H1 (cell line): ENCODE results near the gene CUEDC2. TPM values are rescaled to one million over a fixed set of nuclear protein-coding genes. Genes with fewer than 3 reads are reported as not detected.

Experiments
- CTCF ChIA-PET: fragments of 300-600 bp; sonication (Branson Sonifier 250); formaldehyde crosslinking; loops from one replicate; lab custom pipeline; 2021; ENCODE audit not compliant: partially characterized antibody; lab: Charles Lee
- POLR2A ChIA-PET: fragments of 300-600 bp; sonication (Branson Sonifier 250); formaldehyde crosslinking; loops from one replicate; lab custom pipeline; 2021; ENCODE audit warnings: inconsistent platforms; ENCODE audit not compliant: partially characterized antibody; lab: Charles Lee
- DNase-seq, 2 experiments: peaks; one replicate each; pipeline versions ENCODE4 v3.0.0 to v3.0.0-alpha.2; 2010 to 2022; ENCODE audit warnings: low spot score in 2 of 2, low read depth in 1 of 2, mixed read lengths in 1 of 2
- FAIRE-seq: peaks from 2 replicates; lab custom pipeline; 2011; peaks lifted over from hg19 to GRCh38; lab: Jason Lieb, UNC
- H2AFZ ChIP-seq: 2 replicates; pipeline ENCODE4 v1.8.1; 2012; ENCODE audit warnings: low read length, inconsistent platforms
- H2AK5ac ChIP-seq: 2 replicates; pipeline ENCODE4 v1.6.1; 2013; ENCODE audit warnings: low read depth, low read length
- H2BK120ac ChIP-seq: replicated peaks from 2 replicates; pipeline ENCODE3; 2013; ENCODE audit warnings: low read depth, low read length, inconsistent platforms
- H2BK12ac ChIP-seq: 2 replicates; pipeline ENCODE4 v1.6.1; 2013; ENCODE audit warnings: low read depth, low read length
- H2BK15ac ChIP-seq: 2 replicates; pipeline ENCODE4 v1.6.1; 2013; ENCODE audit warnings: low read length
- H2BK20ac ChIP-seq: 2 replicates; pipeline ENCODE4 v1.6.1; 2013; ENCODE audit warnings: low read length
- H2BK5ac ChIP-seq: 2 replicates; pipeline ENCODE4 v1.6.1; 2013; ENCODE audit warnings: low read depth, low read length
- H3K14ac ChIP-seq: 2 replicates; pipeline ENCODE4 v1.6.1; 2013; ENCODE audit warnings: inconsistent platforms; ENCODE audit not compliant: insufficient read length
- H3K18ac ChIP-seq: 2 replicates; pipeline ENCODE4 v1.6.1; 2013; ENCODE audit warnings: low read length; ENCODE audit errors: extremely low read depth
- H3K23ac ChIP-seq: 2 replicates; pipeline ENCODE4 v1.6.1; 2013; ENCODE audit warnings: inconsistent platforms; ENCODE audit not compliant: insufficient read length
- H3K23me2 ChIP-seq: 2 replicates; pipeline ENCODE4 v1.6.1; 2013; ENCODE audit warnings: low read depth, low read length
- H3K27ac ChIP-seq: 2 replicates; pipeline ENCODE4 v1.6.1; 2011; ENCODE audit warnings: low read depth, low read length, inconsistent platforms
- H3K27me3 ChIP-seq, 4 experiments: replicated peaks in 1 of 4; 1 replicate in 1 of 4; 2 replicates in 3 of 4; pipeline versions ENCODE4 v1.6.1 to v1.8.1; 2011 to 2013; ENCODE audit warnings: low read length in 3 of 4, mild to moderate bottlenecking in 3 of 4, inconsistent platforms in 2 of 4, mixed read lengths in 2 of 4, moderate library complexity in 1 of 4; ENCODE audit not compliant: control insufficient read depth in 3 of 4, insufficient read depth in 3 of 4; ENCODE audit errors: extremely low read depth in 1 of 4
- H3K36me3 ChIP-seq, 4 experiments: 2 replicates each; pipeline versions ENCODE4 v1.6.1 to v1.8.1; 2011 to 2013; ENCODE audit warnings: mild to moderate bottlenecking in 4 of 4, low read length in 3 of 4, moderate library complexity in 2 of 4, control low read depth in 1 of 4, inconsistent platforms in 1 of 4; ENCODE audit not compliant: insufficient read depth in 4 of 4, control insufficient read depth in 2 of 4
- H3K4ac ChIP-seq: replicated peaks from 2 replicates; pipeline ENCODE3; 2013; ENCODE audit warnings: low read length, low read depth, mixed read lengths, inconsistent platforms; ENCODE audit not compliant: insufficient read length
- H3K4me1 ChIP-seq, 4 experiments: replicated peaks in 1 of 4; 1 replicate in 1 of 4; 2 replicates in 3 of 4; pipeline versions ENCODE4 v1.6.1 to v1.8.1; 2011 to 2013; ENCODE audit warnings: low read length in 3 of 4, inconsistent platforms in 2 of 4, mixed read lengths in 1 of 4; ENCODE audit not compliant: insufficient read depth in 4 of 4, control insufficient read depth in 3 of 4
- H3K4me2 ChIP-seq, 2 experiments: 2 replicates each; pipeline versions ENCODE4 v1.6.1 to v1.8.1; 2011 to 2013; ENCODE audit warnings: low read depth in 2 of 2, low read length in 2 of 2, control low read depth in 1 of 2, inconsistent platforms in 1 of 2, mild to moderate bottlenecking in 1 of 2; ENCODE audit not compliant: insufficient read depth in 1 of 2
- H3K4me3 ChIP-seq, 4 experiments: fragments of 200-600, 300-600 bp in 1 of 4; sonication (generic), shearing (Covaris generic), sonication (Bioruptor Twin) in 1 of 4; 2 replicates each; pipeline versions ENCODE4 v1.5.1 to v1.8.1; 2011 to 2016; ENCODE audit warnings: low read length in 4 of 4, low read depth in 3 of 4, control low read depth in 2 of 4, inconsistent platforms in 2 of 4, mild to moderate bottlenecking in 2 of 4, mixed read lengths in 1 of 4, moderate library complexity in 1 of 4; ENCODE audit not compliant: insufficient read depth in 2 of 4; ENCODE audit errors: extremely low read depth in 1 of 4
- H3K56ac ChIP-seq: replicated peaks from 2 replicates; pipeline ENCODE3; 2013; ENCODE audit warnings: low read depth, mild to moderate bottlenecking, mixed read lengths, low read length, inconsistent platforms; ENCODE audit not compliant: insufficient read length
- H3K79me1 ChIP-seq: 2 replicates; pipeline ENCODE4 v1.6.1; 2013; ENCODE audit warnings: low read depth, low read length, control low read depth
- H3K79me2 ChIP-seq, 2 experiments: 2 replicates each; pipeline versions ENCODE4 v1.6.1 to v1.8.1; 2012 to 2013; ENCODE audit warnings: low read length in 2 of 2, mild to moderate bottlenecking in 2 of 2, inconsistent platforms in 1 of 2; ENCODE audit not compliant: insufficient read depth in 2 of 2, control insufficient read depth in 1 of 2
- H3K9ac ChIP-seq, 4 experiments: replicated peaks in 1 of 4; 1 replicate in 1 of 4; 2 replicates in 3 of 4; pipeline versions ENCODE4 v1.6.1 to v1.8.1; 2011 to 2013; ENCODE audit warnings: low read depth in 3 of 4, low read length in 3 of 4, control low read depth in 2 of 4, mild to moderate bottlenecking in 2 of 4, moderate library complexity in 2 of 4, inconsistent platforms in 1 of 4; ENCODE audit errors: extremely low read depth in 1 of 4
- H3K9me3 ChIP-seq, 2 experiments: 2 replicates each; pipeline versions ENCODE4 v1.6.1 to v1.8.1; 2012 to 2013; ENCODE audit warnings: mild to moderate bottlenecking in 2 of 2, moderate library complexity in 2 of 2, control low read depth in 1 of 2, inconsistent platforms in 1 of 2, low read depth in 1 of 2, low read length in 1 of 2, mixed read lengths in 1 of 2; ENCODE audit not compliant: insufficient read depth in 2 of 2
- H4K20me1 ChIP-seq, 2 experiments: replicated peaks in 1 of 2; 2 replicates each; pipeline versions ENCODE3 to v1.8.1; 2011 to 2013; ENCODE audit warnings: inconsistent platforms in 2 of 2, low read length in 2 of 2, mild to moderate bottlenecking in 1 of 2; ENCODE audit not compliant: insufficient read depth in 2 of 2, control insufficient read depth in 1 of 2
- H4K5ac ChIP-seq: 2 replicates; pipeline ENCODE4 v1.6.1; 2013; ENCODE audit warnings: low read length, low read depth, mixed read lengths, inconsistent platforms; ENCODE audit not compliant: insufficient read length
- H4K8ac ChIP-seq: 2 replicates; pipeline ENCODE4 v1.8.0; 2013; ENCODE audit warnings: mild to moderate bottlenecking, moderate library complexity, low read length, inconsistent platforms; ENCODE audit not compliant: insufficient read depth; ENCODE audit errors: extremely low read depth
- H4K91ac ChIP-seq: replicated peaks from 2 replicates; pipeline ENCODE3; 2013; ENCODE audit warnings: low read length, mixed read lengths, inconsistent platforms; ENCODE audit not compliant: insufficient read length
- BACH1 ChIP-seq: IDR thresholded peaks from 2 replicates; pipeline ENCODE4 v1.6.1; 2012; ENCODE audit warnings: low read length, improper control_type of control experiment
- CHD2 ChIP-seq: IDR thresholded peaks from 2 replicates; pipeline ENCODE4 v1.6.1; 2012; ENCODE audit warnings: low read length, improper control_type of control experiment
- HDAC6 ChIP-seq: IDR thresholded peaks from one replicate; pipeline ENCODE4 v1.7.1; 2012; ENCODE audit warnings: low read depth, mild to moderate bottlenecking, inconsistent platforms, low read length, moderate library complexity
- POU5F1 ChIP-seq: IDR thresholded peaks from 2 replicates; pipeline ENCODE4 v1.6.1; 2011; ENCODE audit warnings: low read depth, mild to moderate bottlenecking, low read length, moderate library complexity
- RAD21 ChIP-seq, 2 experiments: IDR thresholded peaks in 1 of 2; conservative IDR thresholded peaks in 1 of 2; 2 replicates each; pipeline ENCODE4 v1.6.1; 2011; ENCODE audit warnings: low read depth in 2 of 2, low read length in 2 of 2, improper control_type of control experiment in 1 of 2, inconsistent platforms in 1 of 2, mild to moderate bottlenecking in 1 of 2, moderate library complexity in 1 of 2
- TAF7 ChIP-seq: optimal IDR thresholded peaks from 2 replicates; pipeline ENCODE3; 2011; ENCODE audit warnings: low read depth, mild to moderate bottlenecking, inconsistent platforms, low read length, moderate library complexity, borderline replicate concordance
- WGBS, 2 experiments: shearing (Covaris generic) in 1 of 2; methylation state at CpG; one replicate each; pipeline versions ENCODE4 v1.1.6 to v1.1.7; 2013 to 2015; ENCODE audit warnings: low lambda C conversion rate in 2 of 2, mixed read lengths in 2 of 2, inconsistent platforms in 1 of 2, low coverage in 1 of 2, missing lambda C conversion rate in 1 of 2; ENCODE audit not compliant: insufficient replicate concordance in 2 of 2, insufficient coverage in 1 of 2, insufficient read length in 1 of 2; ENCODE audit errors: extremely low coverage in 1 of 2, missing lambda C conversion rate in 1 of 2; 5-methylcytosine and 5-hydroxymethylcytosine counted together
- polyA plus RNA-seq, 7 experiments: library from polyadenylated mRNA; depleted of rRNA in 3 of 7; stranded (reverse) in 5 of 7; unstranded in 2 of 7; fragments of >200 nt in 5 of 7; fragments of 200-250 nt in 2 of 7; gene quantifications; 1 replicate in 5 of 7; 2 replicates in 1 of 7; 4 replicates in 1 of 7; pipeline versions ENCODE4 v1.2.1 to v1.2.3, GENCODE V29; 2011 to 2013; ENCODE audit warnings: missing spikeins in 2 of 7, mixed read lengths in 2 of 7
- total RNA-seq: library from RNA; stranded (reverse); fragmentation: NEBNext Ultra II Directional; extraction: Animal tissue kit (Norgen Biotek cat#: 25700); gene quantifications from 2 replicates; pipeline ENCODE4 v1.2.1, GENCODE V29; 2021
- TF ChIP-seq, protein P1 (sequence below): IDR thresholded peaks from 2 replicates; pipeline ENCODE4 v1.6.1; 2011; ENCODE audit warnings: low read depth, mild to moderate bottlenecking, low read length; ENCODE audit not compliant: insufficient read depth
- TF ChIP-seq, protein P2 (sequence below): IDR thresholded peaks from 2 replicates; pipeline ENCODE4 v1.6.1; 2011; ENCODE audit warnings: low read length, improper control_type of control experiment
- TF ChIP-seq, protein P3 (sequence below): IDR thresholded peaks from 2 replicates; pipeline ENCODE4 v1.6.1; 2012; ENCODE audit warnings: inconsistent platforms

The CUEDC2 gene
- total and polyA plus RNA-seq, 2 of the 8 experiments (the other 6 are each of a cell fraction or from before 2014, with no cell fraction given) = 41.7 to 55.2 TPM

DNA sequence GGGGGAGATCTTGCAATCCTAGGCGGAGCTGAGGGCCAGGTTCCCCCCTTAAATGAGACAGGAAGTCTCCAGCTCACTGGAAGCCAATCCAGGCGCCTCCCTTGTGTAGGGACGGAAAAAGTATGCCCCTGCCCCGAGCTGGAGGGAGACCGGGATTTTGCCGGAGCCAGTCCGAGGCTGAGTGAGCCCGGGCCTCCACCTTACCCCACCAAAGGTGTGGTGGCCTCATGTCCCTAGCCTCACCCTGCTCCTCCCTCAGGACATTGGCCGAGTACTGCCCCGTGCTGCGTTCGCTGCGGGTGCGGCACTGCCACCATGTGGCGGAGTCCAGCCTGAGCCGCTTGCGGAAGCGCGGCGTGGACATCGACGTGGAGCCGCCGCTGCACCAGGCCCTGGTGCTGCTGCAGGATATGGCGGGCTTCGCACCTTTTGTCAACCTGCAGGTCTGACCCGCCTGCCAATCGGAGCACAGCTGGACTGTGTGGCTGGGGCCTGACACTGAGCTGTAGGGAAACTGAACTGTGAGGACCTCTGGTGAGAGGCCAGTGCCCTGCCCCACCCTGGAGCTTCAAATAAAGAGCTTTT is 9.7 kb downstream of the CUEDC2 start:
- Histone ChIP-seq H3K23ac (no peak overlapping the region), H3K23me2 (peaks cover 32% of the 10 kb centered on the region), H2BK12ac (no peak overlapping the region), H4K8ac (no peak overlapping the region), H2BK120ac (no peak overlapping the region), H2BK5ac (no peak overlapping the region), H2AK5ac (no peak overlapping the region), H3K9me3 (no peaks in the 10 kb centered on the region), H3K9ac (no peak overlapping the region; a peak in 2 of 7 replicates), H3K14ac (no peak overlapping the region), H2BK15ac (peak overlapping the region; percentile 61; the same call in 1 of the 2 replicates), H3K4me2 (peak overlapping the region; percentile 88 to 100), H4K91ac (peak overlapping the region; percentile 37), H3K4ac (peak overlapping the region; percentile 12), H3K79me1 (no peaks in the 10 kb centered on the region), H2AFZ (no peak overlapping the region), H3K4me3 (peak overlapping the region; percentile 74 to 92 (median 80); a peak in 6 of 8 replicates), H3K4me1 (peaks cover 0 to 23% (median 10%) of the 10 kb centered on the region in 4 experiments; a peak in 5 of 7 replicates), H3K18ac (peak overlapping the region; percentile 48), H3K27ac (no peak overlapping the region), H2BK20ac (no peak overlapping the region), H4K20me1 (peaks cover 5 to 9% of the 10 kb centered on the region in 2 experiments), H3K56ac (no peak overlapping the region), H3K27me3 (no peaks in the 10 kb centered on the region), H3K79me2 (no peaks in the 10 kb centered on the region), H3K36me3 (0 out of 8 replicates have a peak, but pooled peaks cover 0 to 3% (median 0%) of the 10 kb centered on the region in 4 experiments), H4K5ac (peak overlapping the region; percentile 3)
- peak; percentile 67 to 89 for DNase-seq
- CTCF ChIA-PET = interaction anchor here (0.6 to 9.5 kb wide), 29 partner anchors 9 to 252 kb away, joined by 3 to 78 read pairs (median 5); partner anchors contain the start of genes C10orf95 and CUEDC2
- WGBS, 2 experiments = 24% methylated on average over 27 of the region's 28 CpGs; no CpG with 5 or more reads in 1 of the 2 experiments
- POLR2A ChIA-PET = interaction anchor here (0.9 to 7.9 kb wide), 11 partner anchors 8 to 307 kb away, joined by 3 to 56 read pairs (median 25); partner anchors contain the start of genes C10orf95, CUEDC2 and NFKB2
- FAIRE-seq = no peak
- TF ChIP-seq HDAC6 = no peak
- peak; percentile 69 to 79 for TF ChIP-seq RAD21 (IDR thresholded peaks at IDR 0.05 in 1 of 2, conservative IDR thresholded peaks at IDR 0.05 in 1 of 2; ENCODE audit: low read depth in 2 of 2, low read length in 2 of 2)
- TF ChIP-seq, protein P1, sequence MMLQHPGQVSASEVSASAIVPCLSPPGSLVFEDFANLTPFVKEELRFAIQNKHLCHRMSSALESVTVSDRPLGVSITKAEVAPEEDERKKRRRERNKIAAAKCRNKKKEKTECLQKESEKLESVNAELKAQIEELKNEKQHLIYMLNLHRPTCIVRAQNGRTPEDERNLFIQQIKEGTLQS = no peak
- TF ChIP-seq CHD2 = 0 out of 2 replicates have a peak, but pooled peaks have one; percentile 51
- TF ChIP-seq, protein P2, sequence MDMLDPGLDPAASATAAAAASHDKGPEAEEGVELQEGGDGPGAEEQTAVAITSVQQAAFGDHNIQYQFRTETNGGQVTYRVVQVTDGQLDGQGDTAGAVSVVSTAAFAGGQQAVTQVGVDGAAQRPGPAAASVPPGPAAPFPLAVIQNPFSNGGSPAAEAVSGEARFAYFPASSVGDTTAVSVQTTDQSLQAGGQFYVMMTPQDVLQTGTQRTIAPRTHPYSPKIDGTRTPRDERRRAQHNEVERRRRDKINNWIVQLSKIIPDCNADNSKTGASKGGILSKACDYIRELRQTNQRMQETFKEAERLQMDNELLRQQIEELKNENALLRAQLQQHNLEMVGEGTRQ = 0 out of 2 replicates have a peak, but pooled peaks have one; percentile 22
- TF ChIP-seq POU5F1 = no peak
- TF ChIP-seq BACH1 = 0 out of 2 replicates have a peak, but pooled peaks have one; percentile 6
- TF ChIP-seq, protein P3, sequence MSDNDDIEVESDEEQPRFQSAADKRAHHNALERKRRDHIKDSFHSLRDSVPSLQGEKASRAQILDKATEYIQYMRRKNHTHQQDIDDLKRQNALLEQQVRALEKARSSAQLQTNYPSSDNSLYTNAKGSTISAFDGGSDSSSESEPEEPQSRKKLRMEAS = peak; percentile 99
- peak; percentile 46 for TF ChIP-seq TAF7
